Stimulated activated naive CD8-positive, alpha-beta T cell treated with anti-CD3 and anti-CD28 coated beads, Interleukin-15, amount 100 ng/mL, for 72 hours (primary cell): ENCODE measurements around the gene PGA5.

Source experiments
- ATAC-seq: fragments of 150-1000 bp; cut with Tn5 transposase; 2 replicates; pipeline ENCODE4 v1.10.0; 2021; ENCODE audit warnings: mild to moderate bottlenecking, moderate library complexity
- DNase-seq, 2 donors: peaks; one replicate each; pipeline ENCODE4 v3.0.0; 2021 to 2022
- H3K27ac Mint-ChIP-seq, 2 donors: one replicate each; pipeline ENCODE4 v1.8.0; 2022; ENCODE audit warnings: mild to moderate bottlenecking in 2 of 2, mixed read lengths in 2 of 2, moderate library complexity in 2 of 2
- H3K27me3 Mint-ChIP-seq: one replicate; pipeline ENCODE4 v1.8.0; 2022; ENCODE audit warnings: mixed read lengths
- H3K4me1 Mint-ChIP-seq: one replicate; pipeline ENCODE4 v1.8.0; 2022; ENCODE audit warnings: mild to moderate bottlenecking, mixed read lengths
- H3K4me3 Mint-ChIP-seq, 2 donors: one replicate each; pipeline ENCODE4 v1.8.0; 2022; ENCODE audit warnings: mild to moderate bottlenecking in 2 of 2, mixed read lengths in 2 of 2, moderate library complexity in 1 of 2
- H3K9me3 Mint-ChIP-seq, 2 donors: one replicate each; pipeline ENCODE4 v1.8.0; 2022; ENCODE audit warnings: mixed read lengths in 2 of 2

The PGA5 gene

GRCh38 chr11:61273178-61274078 lies 32.5 kb downstream of the PGA5 start:
- Mint-ChIP-seq H3K27ac (peak overlapping the region in 1 of 2 donors; percentile 45), H3K27me3 (no peaks in the 10 kb centered on the region), H3K4me3 (no peak overlapping the region), H3K9me3 (no peaks in the 10 kb centered on the region), H3K4me1 (no peaks in the 10 kb centered on the region)
- ATAC-seq (no peak), DNase-seq (no peak)

DNA sequence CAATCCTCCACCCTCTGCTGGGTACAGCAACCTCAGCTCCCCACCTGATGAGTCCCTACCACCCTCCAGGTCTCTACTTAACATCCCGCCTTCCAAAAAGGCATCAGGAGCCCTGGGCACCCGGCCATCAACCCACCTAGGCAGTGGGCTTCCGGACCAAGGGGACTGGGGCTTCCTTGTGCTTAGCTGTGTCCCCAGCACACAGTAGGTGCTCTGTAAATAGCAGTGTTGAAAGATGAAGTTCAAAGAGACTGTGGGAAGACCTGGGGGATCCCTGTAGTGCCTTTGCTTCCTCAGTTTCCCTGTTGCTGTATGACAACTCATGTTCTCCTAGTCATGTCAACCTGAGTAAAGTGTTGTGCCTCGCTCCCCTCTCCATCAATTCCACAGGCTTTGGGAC lies 33.1 kb downstream of the PGA5 start:
- Mint-ChIP-seq H3K4me3 (no peak overlapping the region), H3K27me3 (no peaks in the 10 kb centered on the region), H3K27ac (peak overlapping the region in 1 of 2 donors; percentile 45), H3K4me1 (no peaks in the 10 kb centered on the region), H3K9me3 (no peaks in the 10 kb centered on the region)
- ATAC-seq (no peak), DNase-seq (no peak)

DNA sequence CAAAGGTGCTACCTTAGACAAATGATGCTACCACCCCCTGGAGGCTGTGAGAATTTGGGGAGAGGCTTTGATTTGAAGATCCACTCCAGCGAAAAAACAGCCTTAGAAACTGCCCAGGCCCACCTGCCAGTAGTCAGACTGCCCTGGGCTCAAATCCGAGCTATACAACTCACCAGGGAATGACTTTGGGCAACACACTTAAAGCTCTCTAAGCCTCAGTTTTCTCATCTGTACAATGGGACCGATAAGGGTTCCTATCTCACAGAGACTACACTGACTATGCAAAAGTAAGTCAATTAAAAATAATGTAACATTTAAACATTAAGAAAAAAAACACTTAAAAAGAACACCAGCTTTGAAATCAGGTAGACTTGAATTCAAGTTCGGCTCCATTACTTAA lies 34.2 kb downstream of the PGA5 start:
- Mint-ChIP-seq H3K27me3 (no peaks in the 10 kb centered on the region), H3K9me3 (no peaks in the 10 kb centered on the region), H3K27ac (no peak overlapping the region), H3K4me3 (no peak overlapping the region), H3K4me1 (no peaks in the 10 kb centered on the region)
- ATAC-seq, result no peak
- no peak for DNase-seq

DNA sequence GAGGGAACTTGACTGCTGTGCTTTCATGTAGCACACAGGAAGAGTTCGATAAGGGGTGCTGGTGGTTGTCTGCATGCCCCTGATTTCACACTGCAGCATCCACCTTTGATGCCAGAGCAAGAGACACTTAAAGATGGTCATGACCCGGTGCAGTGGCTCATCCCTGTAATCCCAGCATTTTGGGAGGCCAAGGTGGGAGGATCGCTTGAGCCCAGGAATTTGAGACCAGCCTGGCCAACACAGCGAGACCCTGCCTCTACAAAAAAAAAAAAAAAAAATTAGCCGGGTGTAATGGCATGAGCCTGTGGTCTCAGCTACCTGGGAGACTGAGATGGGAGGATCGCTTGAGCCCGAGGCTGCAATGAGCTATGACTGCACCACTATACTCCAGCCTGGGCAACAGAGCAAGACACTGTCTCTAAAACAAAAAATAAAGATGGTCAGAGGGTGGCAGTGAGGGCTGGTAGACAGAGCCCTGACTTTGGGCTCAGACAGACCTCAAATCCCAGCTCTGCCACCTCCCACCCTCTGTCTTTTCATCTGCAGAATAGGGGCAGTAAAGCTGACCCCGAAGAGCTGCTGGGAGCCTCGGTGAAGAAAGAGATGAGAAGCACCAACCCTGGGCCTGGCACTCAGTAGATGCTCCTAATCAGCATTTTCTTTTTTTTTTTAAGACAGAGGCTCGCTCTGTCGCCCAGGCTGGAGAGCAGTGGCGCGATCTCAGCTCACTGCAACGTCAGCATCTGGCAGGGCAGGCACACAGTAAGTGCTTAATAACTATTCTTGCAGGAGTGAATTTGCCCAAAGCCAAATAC lies 36.4 kb downstream of the PGA5 start:
- peaks cover 5% of the 10 kb centered on the region for H3K4me1 Mint-ChIP-seq
- H3K9me3 Mint-ChIP-seq, result no peaks in the 10 kb centered on the region
- H3K27ac Mint-ChIP-seq, result no peak overlapping the region
- H3K27me3 Mint-ChIP-seq, result no peaks in the 10 kb centered on the region
- no peak overlapping the region for H3K4me3 Mint-ChIP-seq
- no peak for DNase-seq
- ATAC-seq, result no peak

GRCh38 chr11:61278001-61278470 lies 37.1 kb downstream of the PGA5 start:
- Mint-ChIP-seq H3K4me3 (no peak overlapping the region), H3K9me3 (no peaks in the 10 kb centered on the region), H3K4me1 (peaks cover 5% of the 10 kb centered on the region), H3K27ac (peak overlapping the region in 1 of 2 donors; percentile 45), H3K27me3 (no peaks in the 10 kb centered on the region)
- ATAC-seq, result no peak
- DNase-seq, result no peak

GRCh38 chr11:61279934-61280659 lies 39.1 kb downstream of the PGA5 start:
- no peaks in the 10 kb centered on the region for H3K9me3 Mint-ChIP-seq
- H3K27ac Mint-ChIP-seq, result no peak overlapping the region
- ATAC-seq, result no peak
- no peak for DNase-seq
- no peaks in the 10 kb centered on the region for H3K27me3 Mint-ChIP-seq
- peaks cover 5% of the 10 kb centered on the region for H3K4me1 Mint-ChIP-seq
- H3K4me3 Mint-ChIP-seq, result no peak overlapping the region

DNA sequence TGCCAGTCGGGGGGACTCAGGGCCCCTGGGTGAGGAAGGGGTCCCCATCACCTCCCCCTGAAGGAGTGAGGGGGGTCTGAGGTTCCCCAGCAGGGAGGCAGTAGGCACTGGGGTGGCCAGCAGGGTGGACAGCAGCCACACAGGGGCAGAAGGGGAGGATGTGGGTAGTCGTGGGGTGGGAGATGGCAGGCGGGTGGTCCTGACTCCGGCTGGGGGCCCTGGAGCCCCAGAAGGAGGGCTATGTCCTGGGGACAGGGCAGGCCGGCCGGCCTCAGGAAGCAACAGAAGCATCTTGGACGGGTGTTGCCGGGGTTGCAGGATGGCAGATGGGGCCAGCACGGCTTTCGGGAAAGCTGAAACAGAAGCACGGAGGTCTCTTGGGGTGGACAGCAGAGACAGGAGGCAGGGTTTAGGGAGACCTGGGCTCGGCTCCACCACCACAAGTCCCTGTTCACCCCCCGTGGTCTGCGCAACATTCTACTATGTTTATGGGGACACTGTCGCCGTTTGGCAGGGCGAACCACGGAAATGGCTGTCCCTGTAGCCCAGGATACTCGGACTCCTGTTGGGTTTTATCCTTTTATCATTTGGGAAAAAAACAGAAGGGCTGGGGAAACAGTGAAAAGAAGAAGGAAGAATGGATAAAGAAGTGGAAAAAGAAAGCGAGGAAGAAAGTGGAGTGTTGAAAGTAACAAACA lies 40.1 kb downstream of the PGA5 start:
- Mint-ChIP-seq H3K27ac (no peak overlapping the region), H3K4me3 (no peak overlapping the region), H3K9me3 (no peaks in the 10 kb centered on the region), H3K4me1 (peaks cover 5% of the 10 kb centered on the region), H3K27me3 (no peaks in the 10 kb centered on the region)
- DNase-seq (no peak), ATAC-seq (no peak)

DNA sequence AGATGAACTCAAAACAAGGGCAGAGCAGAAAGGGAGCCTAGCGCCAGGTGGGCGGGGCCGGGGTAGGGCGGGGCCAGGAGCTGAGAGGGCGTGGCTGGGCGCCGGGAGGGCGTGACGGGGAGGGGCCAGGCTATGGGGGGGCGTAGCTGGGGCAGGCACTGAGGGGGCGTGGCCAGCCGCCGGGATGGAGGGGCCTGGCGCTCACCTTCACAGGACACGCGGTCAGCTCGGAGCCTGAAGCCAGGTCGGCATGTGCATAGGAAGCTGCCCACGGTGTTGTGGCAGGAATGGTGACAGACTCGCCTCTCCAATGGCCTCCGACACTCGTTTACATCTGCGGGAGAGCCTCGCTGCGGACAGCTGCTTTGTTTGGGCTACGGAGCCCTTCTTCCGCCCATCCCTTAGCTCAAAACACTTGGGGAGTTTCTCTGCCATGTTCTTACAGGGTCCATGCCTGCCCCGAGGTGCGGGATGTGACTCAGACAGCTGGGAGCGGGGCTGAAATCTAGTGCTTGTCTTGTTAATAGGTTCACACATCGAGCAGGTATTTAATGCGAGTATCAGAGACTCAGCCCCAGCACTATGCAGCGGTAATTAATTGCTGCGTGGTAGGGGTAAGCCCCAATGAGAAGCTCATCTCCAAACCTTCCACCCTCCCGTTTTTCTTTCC lies 40.7 kb downstream of the PGA5 start:
- ATAC-seq (peak; percentile 54), DNase-seq (no peak)

GRCh38 chr11:61283613-61284012 lies 42.6 kb downstream of the PGA5 start:
- Mint-ChIP-seq H3K27ac (no peak overlapping the region), H3K4me1 (peaks cover 5% of the 10 kb centered on the region), H3K9me3 (no peaks in the 10 kb centered on the region), H3K27me3 (no peaks in the 10 kb centered on the region), H3K4me3 (no peak overlapping the region)
- DNase-seq (no peak), ATAC-seq (no peak)

More for the DNA sequence above, 40.7 kb downstream of the PGA5 start:
- peaks cover 5% of the 10 kb centered on the region for H3K4me1 Mint-ChIP-seq
- H3K9me3 Mint-ChIP-seq, result no peaks in the 10 kb centered on the region
- no peaks in the 10 kb centered on the region for H3K27me3 Mint-ChIP-seq
- no peak overlapping the region for H3K4me3 Mint-ChIP-seq
- H3K27ac Mint-ChIP-seq, result no peak overlapping the region

GRCh38 chr11:61287338-61287977 lies 46.5 kb downstream of the PGA5 start:
- Mint-ChIP-seq H3K27ac (no peak overlapping the region), H3K4me1 (peaks cover 6% of the 10 kb centered on the region), H3K4me3 (no peak overlapping the region), H3K9me3 (no peaks in the 10 kb centered on the region), H3K27me3 (peaks cover 4% of the 10 kb centered on the region)
- ATAC-seq (no peak), DNase-seq (no peak)

DNA sequence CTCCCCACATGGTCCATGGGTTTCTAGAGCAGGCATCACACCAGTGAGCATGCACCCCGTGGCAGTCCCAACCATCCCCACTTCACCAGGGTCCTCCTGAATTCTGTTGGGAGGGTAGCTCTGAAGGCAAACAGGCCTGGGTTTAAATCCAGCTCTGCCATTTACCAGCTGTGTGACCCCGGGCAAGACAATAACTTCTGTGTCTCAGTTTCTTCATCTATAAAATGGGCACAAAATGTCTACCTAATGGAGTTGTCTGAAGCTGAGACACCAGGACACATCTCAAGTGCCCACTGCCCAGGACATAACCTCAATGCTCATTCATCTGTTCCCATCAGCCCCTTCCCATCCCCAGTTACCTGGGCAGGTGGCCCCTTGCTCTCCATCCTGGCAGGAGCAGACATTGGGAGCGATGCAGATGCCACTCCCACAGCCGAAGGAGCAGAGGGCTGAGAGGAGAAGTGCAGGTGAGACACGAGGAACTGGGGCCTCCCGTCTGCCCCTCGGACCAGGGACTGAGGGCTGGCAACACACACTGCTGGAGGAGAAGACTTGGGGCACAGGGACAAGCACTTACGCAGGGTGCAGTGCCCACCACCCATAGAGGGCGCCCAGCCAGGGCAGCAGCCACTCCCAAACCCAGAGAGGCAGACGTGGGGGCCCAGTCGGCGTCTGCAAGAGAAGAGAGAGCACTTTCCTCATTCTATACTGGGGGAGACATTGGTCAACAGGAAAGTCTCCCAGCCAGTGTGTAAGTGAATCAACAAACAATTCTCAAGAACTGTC lies 50.1 kb downstream of the PGA5 start:
- Mint-ChIP-seq H3K4me1 (peaks cover 20% of the 10 kb centered on the region), H3K27ac (no peak overlapping the region), H3K4me3 (no peak overlapping the region), H3K9me3 (no peaks in the 10 kb centered on the region), H3K27me3 (peaks cover 8% of the 10 kb centered on the region)
- DNase-seq (no peak), ATAC-seq (no peak)

DNA sequence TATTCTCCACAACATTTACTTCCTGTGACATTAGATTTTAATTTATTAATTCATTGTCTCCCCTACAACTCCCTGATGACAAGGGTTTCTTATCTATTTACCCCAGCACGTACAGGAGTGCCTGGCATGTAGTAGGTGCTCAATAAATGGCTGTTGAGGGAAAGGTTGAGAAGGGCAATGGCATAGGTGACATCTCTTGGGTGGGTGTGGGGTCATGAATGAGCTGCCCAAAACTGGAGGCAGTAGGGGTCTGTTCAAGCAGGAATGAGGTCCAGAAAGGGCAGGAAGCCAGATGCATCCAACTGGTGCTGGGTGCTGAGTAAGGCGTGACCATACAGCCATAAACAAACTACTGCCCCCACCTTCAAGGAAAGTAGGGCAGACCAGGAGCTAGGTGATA lies 51.4 kb downstream of the PGA5 start:
- Mint-ChIP-seq H3K4me3 (peak overlapping the region; percentile 34 to 53), H3K4me1 (peaks cover 27% of the 10 kb centered on the region), H3K27ac (peak overlapping the region; percentile 55 to 83), H3K9me3 (no peaks in the 10 kb centered on the region), H3K27me3 (peaks cover 8% of the 10 kb centered on the region)
- DNase-seq (no peak), ATAC-seq (no peak)

GRCh38 chr11:61293867-61294716 lies 53.1 kb downstream of the PGA5 start:
- DNase-seq (peak; percentile 52 to 69), ATAC-seq (peak; percentile 72)
- Mint-ChIP-seq H3K27me3 (peaks cover 8% of the 10 kb centered on the region), H3K27ac (peak overlapping the region; percentile 85 to 97), H3K4me3 (peak overlapping the region; percentile 92 to 99), H3K9me3 (no peaks in the 10 kb centered on the region), H3K4me1 (peaks cover 44% of the 10 kb centered on the region)
